Measurements from ENCODE around the gene C4orf46.

DNA sequence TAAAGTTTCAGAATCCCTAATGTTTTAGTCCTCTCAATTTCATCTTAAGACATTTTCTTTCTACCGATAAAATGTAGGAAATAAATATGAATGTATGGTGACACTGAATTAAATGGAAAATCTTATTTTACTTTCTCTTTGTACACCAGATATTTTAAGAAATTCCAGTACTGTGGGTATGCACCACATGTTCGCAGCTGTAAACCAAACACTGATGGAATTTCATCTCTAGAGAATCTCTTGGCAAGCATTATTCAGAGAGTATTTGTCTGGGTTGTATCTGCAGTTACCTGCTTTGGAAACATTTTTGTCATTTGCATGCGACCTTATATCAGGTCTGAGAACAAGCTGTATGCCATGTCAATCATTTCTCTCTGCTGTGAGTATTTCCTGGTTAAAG is 26.9 kb downstream of the C4orf46 start:
- TF ChIP-seq, protein P1, sequence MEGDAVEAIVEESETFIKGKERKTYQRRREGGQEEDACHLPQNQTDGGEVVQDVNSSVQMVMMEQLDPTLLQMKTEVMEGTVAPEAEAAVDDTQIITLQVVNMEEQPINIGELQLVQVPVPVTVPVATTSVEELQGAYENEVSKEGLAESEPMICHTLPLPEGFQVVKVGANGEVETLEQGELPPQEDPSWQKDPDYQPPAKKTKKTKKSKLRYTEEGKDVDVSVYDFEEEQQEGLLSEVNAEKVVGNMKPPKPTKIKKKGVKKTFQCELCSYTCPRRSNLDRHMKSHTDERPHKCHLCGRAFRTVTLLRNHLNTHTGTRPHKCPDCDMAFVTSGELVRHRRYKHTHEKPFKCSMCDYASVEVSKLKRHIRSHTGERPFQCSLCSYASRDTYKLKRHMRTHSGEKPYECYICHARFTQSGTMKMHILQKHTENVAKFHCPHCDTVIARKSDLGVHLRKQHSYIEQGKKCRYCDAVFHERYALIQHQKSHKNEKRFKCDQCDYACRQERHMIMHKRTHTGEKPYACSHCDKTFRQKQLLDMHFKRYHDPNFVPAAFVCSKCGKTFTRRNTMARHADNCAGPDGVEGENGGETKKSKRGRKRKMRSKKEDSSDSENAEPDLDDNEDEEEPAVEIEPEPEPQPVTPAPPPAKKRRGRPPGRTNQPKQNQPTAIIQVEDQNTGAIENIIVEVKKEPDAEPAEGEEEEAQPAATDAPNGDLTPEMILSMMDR (IDR thresholded peaks at IDR 0.05; ENCODE audit: extremely low read depth in 1 of 2, insufficient read depth in 1 of 2, low read depth in 1 of 2, low read length in 2 of 2), result no peak
- TF ChIP-seq POLR2A (IDR thresholded peaks at IDR 0.05; ENCODE audit: low read depth, low read length), result no peak
- TF ChIP-seq MYC (IDR thresholded peaks at IDR 0.05; ENCODE audit: low read depth, low read length), result no peak
- no peak for TF ChIP-seq EZH2 (IDR thresholded peaks at IDR 0.05; ENCODE audit: borderline replicate concordance, low read depth, low read length, severe bottlenecking)
